Left colon (tissue), 2 donors: ENCODE data around the gene MEOX2. TPM values are rescaled to one million over a fixed set of nuclear protein-coding genes. Genes with fewer than 3 reads are reported as not detected.
A peak's percentile ranks its signal among the peaks of the same experiment; 100 is the strongest.

Experiments
- ATAC-seq: fragments of 200-7000 bp; cut with Tn5 transposase; one replicate; pipeline ENCODE4 v1.9.1; 2020; ENCODE audit warnings: mild to moderate bottlenecking, moderate library complexity
- DNase-seq, 2 donors: peaks; one replicate each; pipeline ENCODE4 v3.0.0-alpha.2; 2020
- intact Hi-C, 2 donors: fragments of 100-400 bp; cut with DNase I in 1 of 2; cut with micrococcal nuclease in 1 of 2; formaldehyde crosslinking; loops; one replicate each; pipeline versions ENCODE4 v1.11.2 to v1.14.0; 2022; cut with DNase I, micrococcal nuclease
- total RNA-seq, 2 donors: library from RNA; stranded (reverse); fragmentation: NEBNext Ultra II Directional; extraction: Animal tissue kit (Norgen Biotek cat#: 25700); gene quantifications; one replicate each; pipeline ENCODE4 v1.2.1, GENCODE V29; 2021
- donor health status: DM: no; HTN: no; CAD: no.
- donor health status: DM: yes; HTN: yes; CAD: no.

MEOX2 gene
- total RNA-seq, 2 donors from 2014 or later: 0.37 to 1.6 TPM

GRCh38 chr7:15682751-15683245 lies 3.7 kb downstream of the MEOX2 start:
- DNase-seq (no peak), ATAC-seq (no peak)
- intact Hi-C loops: no loop called here

- intact Hi-C loops: no loop called here
- DNase-seq (no peak), ATAC-seq (no peak)
These were observed 4.4 kb downstream of the MEOX2 start for GRCh38 chr7:15682111-15682510.

- intact Hi-C loops: no loop called here
- ATAC-seq: no peak
- no peak for DNase-seq
These were observed 4.9 kb downstream of the MEOX2 start for GRCh38 chr7:15681631-15682030.

- ATAC-seq: no peak
- intact Hi-C loops: no loop called here
- DNase-seq: no peak
These were observed 5.3 kb downstream of the MEOX2 start for GRCh38 chr7:15681186-15681585.

GRCh38 chr7:15680446-15680845 lies 6.0 kb downstream of the MEOX2 start:
- intact Hi-C loops: no loop called here

GRCh38 chr7:15679306-15679705 lies 7.2 kb downstream of the MEOX2 start:
- intact Hi-C loops: no loop called here
- ATAC-seq (no peak), DNase-seq (no peak)

More at GRCh38 chr7:15680446-15680845, 6.0 kb downstream of the MEOX2 start:
- DNase-seq: no peak
- ATAC-seq: no peak

GRCh38 chr7:15678653-15679052 lies 7.8 kb downstream of the MEOX2 start:
- ATAC-seq: no peak
- intact Hi-C loops: no loop called here

GRCh38 chr7:15675379-15675778 lies 11.1 kb downstream of the MEOX2 start:
- DNase-seq: no peak

More at GRCh38 chr7:15678653-15679052, 7.8 kb downstream of the MEOX2 start:
- DNase-seq: no peak

GRCh38 chr7:15674586-15674985 lies 11.9 kb downstream of the MEOX2 start:
- intact Hi-C loops: no loop called here
- no peak for ATAC-seq
- DNase-seq: no peak

More at GRCh38 chr7:15675379-15675778, 11.1 kb downstream of the MEOX2 start:
- intact Hi-C loops: no loop called here
- ATAC-seq: no peak

GRCh38 chr7:15669443-15670090 lies 16.9 kb downstream of the MEOX2 start:
- ATAC-seq: no peak
- DNase-seq: no peak
- intact Hi-C loops: no loop called here

GRCh38 chr7:15667991-15668390 lies 18.5 kb downstream of the MEOX2 start:
- peak; percentile 100 for ATAC-seq
- DNase-seq: peak; percentile 11 to 51
- intact Hi-C loops: no loop called here

- no peak for DNase-seq
- intact Hi-C loops: no loop called here
- no peak for ATAC-seq
These were observed 24.0 kb downstream of the MEOX2 start for GRCh38 chr7:15662451-15662850.

- ATAC-seq: no peak
- intact Hi-C loops: no loop called here
These were observed 28.2 kb downstream of the MEOX2 start for GRCh38 chr7:15658247-15658646.

GRCh38 chr7:15652776-15653290 lies 33.6 kb downstream of the MEOX2 start:
- intact Hi-C loops: no loop called here
- ATAC-seq (no peak), DNase-seq (no peak)

More at GRCh38 chr7:15658247-15658646, 28.2 kb downstream of the MEOX2 start:
- DNase-seq: no peak

- no peak for DNase-seq
- intact Hi-C loops: no loop called here
- ATAC-seq: no peak
These were observed 34.8 kb downstream of the MEOX2 start for GRCh38 chr7:15651693-15652092.

- intact Hi-C loops: no loop called here
- DNase-seq (no peak), ATAC-seq (no peak)
These were observed 35.7 kb downstream of the MEOX2 start for GRCh38 chr7:15650787-15651186.

- intact Hi-C loops: no loop called here
- DNase-seq (no peak), ATAC-seq (no peak)
These were observed 38.0 kb downstream of the MEOX2 start for GRCh38 chr7:15648461-15648961.

GRCh38 chr7:15647309-15647708 lies 39.2 kb downstream of the MEOX2 start:
- intact Hi-C loops: no loop called here
- no peak for DNase-seq
- no peak for ATAC-seq

GRCh38 chr7:15643000-15643705 lies 43.3 kb downstream of the MEOX2 start:
- no peak for DNase-seq
- intact Hi-C loops: no loop called here
- ATAC-seq: no peak

GRCh38 chr7:15628876-15629275 lies 57.6 kb downstream of the MEOX2 start:
- DNase-seq: no peak
- no peak for ATAC-seq
- intact Hi-C loops: no loop called here
